ACHN (cell line): ENCODE measurements around the gene SMOC2.

Experiments
- DNase-seq: peaks from one replicate; pipeline ENCODE4 v3.0.0-alpha.2; 2015
- in situ Hi-C: cut with HindIII; loops from 2 replicates; pipeline ENCODE4 v1.10.0; 2017; ENCODE audit warnings: low sequenced_read_pairs, low pct_ligation_motif_present, low pct_unique_long_range_greater_than_20kb

SMOC2 gene

DNA sequence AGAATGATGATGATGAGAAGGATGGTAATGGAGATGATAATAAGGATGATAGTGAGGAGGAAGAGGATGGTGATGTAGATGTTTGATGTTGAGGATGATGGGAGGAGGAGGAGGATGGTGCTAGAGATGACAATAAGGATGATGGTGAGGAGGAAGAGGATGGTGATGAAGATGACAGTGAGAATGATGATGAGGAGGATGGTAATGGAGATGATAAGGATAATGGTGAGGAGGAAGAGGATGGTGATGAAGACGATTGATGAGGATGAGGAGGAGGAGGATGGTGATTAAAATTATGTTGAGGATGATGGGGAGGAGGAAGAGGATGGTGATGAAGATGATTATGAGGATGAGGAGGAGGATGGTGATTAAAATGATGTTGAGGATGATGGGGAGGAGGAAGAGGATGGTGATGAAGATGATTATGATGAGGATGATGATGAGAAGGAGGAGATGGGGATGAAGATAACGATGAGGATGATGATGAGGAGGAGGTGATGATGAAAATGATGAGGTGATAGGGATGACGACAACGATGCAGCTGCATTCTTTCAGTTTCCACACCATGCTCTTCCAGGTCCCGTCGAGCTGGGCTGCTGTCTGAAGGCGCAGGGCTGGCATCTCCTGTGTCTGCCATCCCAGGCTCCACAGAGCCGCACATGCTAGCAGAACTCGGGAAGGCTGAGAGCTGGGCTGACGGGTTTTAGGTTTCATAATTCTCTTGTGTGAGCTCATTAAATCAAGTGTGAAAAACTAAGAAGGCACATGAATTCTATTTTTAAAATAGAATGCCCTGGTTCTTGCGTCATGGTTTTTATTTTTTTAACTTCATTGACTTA lies 274.9 kb downstream of the SMOC2 start:
- in situ Hi-C loops: no loop called here
- no peak for DNase-seq

GRCh38 chr6:168716581-168716980 lies 275.6 kb downstream of the SMOC2 start:
- in situ Hi-C loops: no loop called here
- no peak for DNase-seq

DNA sequence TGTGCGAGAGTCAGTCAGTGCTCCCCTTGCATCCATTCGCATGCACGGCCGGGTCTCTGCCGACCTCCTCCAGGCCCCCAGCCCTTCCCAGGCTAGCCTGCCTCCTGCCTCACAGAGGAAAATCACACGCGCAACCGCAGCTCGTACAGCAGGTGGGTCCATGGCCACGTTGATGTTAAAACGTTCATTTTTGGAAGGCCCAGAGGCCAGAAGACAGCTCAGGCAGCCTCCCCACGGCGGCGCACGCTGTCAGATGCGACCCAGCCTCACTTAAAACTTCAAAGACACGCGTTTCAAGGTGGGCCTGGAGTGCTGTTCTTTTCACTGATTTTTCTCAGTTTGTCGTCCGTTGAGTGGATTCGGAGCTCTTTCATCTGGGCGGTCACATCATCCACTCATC lies 276.5 kb downstream of the SMOC2 start:
- in situ Hi-C loops: no loop called here

More for the DNA sequence above, 276.5 kb downstream of the SMOC2 start:
- DNase-seq: no peak
